H9 (cell line): ENCODE measurements around the gene FCAMR. TPM values are rescaled to one million over a fixed set of nuclear protein-coding genes. Genes with fewer than 3 reads are reported as not detected.

ENCODE experiments used
- DNase-seq: peaks from one replicate; pipeline ENCODE4 v3.0.0-alpha.2; 2017
- H2AFZ ChIP-seq: one replicate; pipeline ENCODE4 v1.6.1; 2013; ENCODE audit warnings: mild to moderate bottlenecking, low read length, control low read depth, moderate library complexity
- H2AK5ac ChIP-seq: 2 replicates; pipeline ENCODE4 v1.6.1; 2013; ENCODE audit warnings: low read length, control low read depth, mixed read lengths; ENCODE audit not compliant: insufficient read length
- H2BK120ac ChIP-seq: one replicate; pipeline ENCODE4 v1.6.1; 2013; ENCODE audit warnings: low read depth, mild to moderate bottlenecking, low read length, control low read depth, inconsistent platforms; ENCODE audit not compliant: poor library complexity, severe bottlenecking
- H2BK12ac ChIP-seq: 2 replicates; pipeline ENCODE4 v1.6.1; 2013; ENCODE audit warnings: low read length, control low read depth, mixed read lengths, low read depth; ENCODE audit not compliant: insufficient read length
- H2BK15ac ChIP-seq: 2 replicates; pipeline ENCODE4 v1.6.1; 2013; ENCODE audit warnings: low read depth, low read length, control low read depth
- H2BK20ac ChIP-seq: one replicate; pipeline ENCODE4 v1.6.1; 2013; ENCODE audit warnings: low read depth, mild to moderate bottlenecking, low read length, control low read depth, inconsistent platforms; ENCODE audit not compliant: poor library complexity, severe bottlenecking
- H2BK5ac ChIP-seq: 2 replicates; pipeline ENCODE4 v1.6.1; 2013; ENCODE audit warnings: low read length, control low read depth, mixed read lengths; ENCODE audit not compliant: insufficient read length
- H3K14ac ChIP-seq: 2 replicates; pipeline ENCODE4 v1.6.1; 2013; ENCODE audit warnings: low read length, control low read depth; ENCODE audit not compliant: insufficient read depth
- H3K18ac ChIP-seq: 2 replicates; pipeline ENCODE4 v1.6.1; 2013; ENCODE audit warnings: low read depth, mild to moderate bottlenecking, mixed read lengths, low read length, control low read depth; ENCODE audit not compliant: insufficient read length
- H3K23ac ChIP-seq: 2 replicates; pipeline ENCODE4 v1.6.1; 2013; ENCODE audit warnings: low read length, control low read depth, mixed read lengths, low read depth; ENCODE audit not compliant: insufficient read length
- H3K23me2 ChIP-seq: 2 replicates; pipeline ENCODE4 v1.6.1; 2013; ENCODE audit warnings: low read depth, mild to moderate bottlenecking, mixed read lengths, low read length, control low read depth; ENCODE audit not compliant: insufficient read length, poor library complexity, severe bottlenecking
- H3K27ac ChIP-seq: 2 replicates; pipeline ENCODE4 v1.5.1; 2013; ENCODE audit warnings: low read length, control low read depth, mixed read lengths, low read depth; ENCODE audit not compliant: insufficient read length
- H3K27me3 ChIP-seq: 2 replicates; pipeline ENCODE4 v1.6.1; 2013; ENCODE audit warnings: low read length, control low read depth, inconsistent platforms; ENCODE audit not compliant: insufficient read depth
- H3K4ac ChIP-seq: 2 replicates; pipeline ENCODE4 v1.6.1; 2013; ENCODE audit warnings: low read depth, mild to moderate bottlenecking, control low read depth, inconsistent platforms, low read length, moderate library complexity
- H3K4me1 ChIP-seq: 2 replicates; pipeline ENCODE4 v1.6.1; 2013; ENCODE audit warnings: low read length, control low read depth, inconsistent platforms; ENCODE audit not compliant: insufficient read depth
- H3K4me2 ChIP-seq: 2 replicates; pipeline ENCODE4 v1.6.1; 2013; ENCODE audit warnings: low read length, control low read depth, mixed read lengths; ENCODE audit not compliant: insufficient read length, insufficient read depth
- H3K56ac ChIP-seq: 2 replicates; pipeline ENCODE4 v1.6.1; 2013; ENCODE audit warnings: low read depth, mild to moderate bottlenecking, mixed read lengths, low read length, control low read depth; ENCODE audit not compliant: insufficient read length
- H3K79me1 ChIP-seq: 2 replicates; pipeline ENCODE4 v1.6.1; 2013; ENCODE audit warnings: low read depth, mild to moderate bottlenecking, moderate library complexity, low read length, control low read depth, inconsistent platforms; ENCODE audit not compliant: insufficient read depth, poor library complexity, severe bottlenecking
- H3K79me2 ChIP-seq: 2 replicates; pipeline ENCODE4 v1.6.1; 2013; ENCODE audit warnings: low read length, control low read depth, inconsistent platforms; ENCODE audit not compliant: insufficient read depth
- H3K9ac ChIP-seq: 2 replicates; pipeline ENCODE4 v1.6.1; 2013; ENCODE audit warnings: low read length, control low read depth, mixed read lengths; ENCODE audit not compliant: insufficient read length; ENCODE audit errors: extremely low read depth
- H3K9me3 ChIP-seq: one replicate; pipeline ENCODE4 v1.6.1; 2013; ENCODE audit warnings: low read depth, low read length, inconsistent platforms; ENCODE audit not compliant: control insufficient read depth
- H3T11ph ChIP-seq: one replicate; pipeline ENCODE4 v1.6.1; 2013; ENCODE audit warnings: mild to moderate bottlenecking, low read length, control low read depth, inconsistent platforms
- H4K20me1 ChIP-seq: one replicate; pipeline ENCODE4 v1.6.1; 2013; ENCODE audit not compliant: control insufficient read depth, insufficient read length, insufficient read depth
- H4K5ac ChIP-seq: 2 replicates; pipeline ENCODE4 v1.6.1; 2013; ENCODE audit warnings: low read depth, mild to moderate bottlenecking, mixed read lengths, low read length, control low read depth; ENCODE audit not compliant: insufficient read length
- H4K8ac ChIP-seq: replicated peaks from 2 replicates; pipeline ENCODE4 v1.6.1; 2013; ENCODE audit warnings: low read length, control low read depth, mixed read lengths, low read depth; ENCODE audit not compliant: insufficient read length
- H4K91ac ChIP-seq: 2 replicates; pipeline ENCODE4 v1.6.1; 2013; ENCODE audit warnings: low read depth, mild to moderate bottlenecking, moderate library complexity, mixed read lengths, low read length, control low read depth; ENCODE audit not compliant: insufficient read length
- H3K27ac Mint-ChIP-seq, 3 experiments: 2 replicates in 2 of 3; 3 replicates in 1 of 3; pipeline ENCODE4 v1.8.0; 2020 to 2021; ENCODE audit warnings: mixed read lengths in 3 of 3, mild to moderate bottlenecking in 1 of 3, moderate library complexity in 1 of 3
- H3K27me3 Mint-ChIP-seq: 2 replicates; pipeline ENCODE4 v1.8.0; 2021; ENCODE audit warnings: low read depth, mild to moderate bottlenecking, moderate library complexity, mixed read lengths
- H3K36me3 Mint-ChIP-seq, 3 experiments: 2 replicates in 2 of 3; 3 replicates in 1 of 3; pipeline ENCODE4 v1.8.0; 2020 to 2021; ENCODE audit warnings: low read depth in 3 of 3, mixed read lengths in 3 of 3; ENCODE audit not compliant: insufficient read depth in 1 of 3
- H3K4me1 Mint-ChIP-seq, 2 experiments: 2 replicates each; pipeline ENCODE4 v1.8.0; 2020; ENCODE audit warnings: mixed read lengths in 2 of 2
- H3K4me3 Mint-ChIP-seq, 2 experiments: 2 replicates in 1 of 2; 3 replicates in 1 of 2; pipeline ENCODE4 v1.8.0; 2020 to 2021; ENCODE audit warnings: mild to moderate bottlenecking in 2 of 2, mixed read lengths in 2 of 2, moderate library complexity in 1 of 2
- H3K9me3 Mint-ChIP-seq, 2 experiments: 2 replicates in 1 of 2; 3 replicates in 1 of 2; pipeline ENCODE4 v1.8.0; 2020; ENCODE audit warnings: mild to moderate bottlenecking in 2 of 2, mixed read lengths in 2 of 2, moderate library complexity in 1 of 2
- CTCF ChIP-seq: fragments of 200-600 bp; sonication (generic); conservative IDR thresholded peaks from 3 replicates; pipeline ENCODE4 v1.8.0; 2021; ENCODE audit warnings: antibody characterized with exemption, mild to moderate bottlenecking
- WGBS: extraction: QIAGEN DNeasy Blood & Tissue Kit; methylation state at CpG from one replicate; pipeline ENCODE4 v1.1.7; 2013; ENCODE audit warnings: missing lambda C conversion rate, low lambda C conversion rate, mixed read lengths; ENCODE audit not compliant: insufficient read length; ENCODE audit errors: extremely low coverage; 5-methylcytosine and 5-hydroxymethylcytosine counted together
- total RNA-seq: library from RNA; stranded (reverse); gene quantifications from 2 replicates; pipeline ENCODE4 v1.2.1, GENCODE V29; 2021

FCAMR gene
- total RNA-seq, 1 experiment from 2014 or later, result not detected

- Histone ChIP-seq H3K23me2 (no peaks in the 10 kb centered on the region), H4K8ac (no peak overlapping the region), H2BK12ac (no peak overlapping the region), H4K20me1 (no peaks in the 10 kb centered on the region), H4K5ac (no peak overlapping the region), H3K79me2 (no peaks in the 10 kb centered on the region), H2BK120ac (no peak overlapping the region), H3K23ac (no peak overlapping the region), H3K4ac (no peak overlapping the region), H3T11ph (no peak overlapping the region), H3K79me1 (no peaks in the 10 kb centered on the region), H3K4me1 (no peaks in the 10 kb centered on the region), H3K9me3 (no peaks in the 10 kb centered on the region), H2BK15ac (no peak overlapping the region), H2BK20ac (no peak overlapping the region), H3K9ac (no peak overlapping the region), H3K4me2 (no peak overlapping the region), H2BK5ac (no peak overlapping the region), H3K18ac (no peak overlapping the region), H3K27ac (no peak overlapping the region), H2AFZ (no peak overlapping the region), H3K14ac (no peak overlapping the region), H2AK5ac (no peak overlapping the region), H4K91ac (no peak overlapping the region), H3K27me3 (no peaks in the 10 kb centered on the region; the same call in 1 of the 2 replicates), H3K56ac (no peak overlapping the region)
- Mint-ChIP-seq H3K4me1 (peaks cover 23 to 31% of the 10 kb centered on the region in 2 experiments), H3K9me3 (0 out of 5 replicates have a peak, but pooled peaks cover 0 to 2% of the 10 kb centered on the region in 2 experiments), H3K27me3 (peaks cover 16% of the 10 kb centered on the region), H3K27ac (no peak overlapping the region; a peak in 1 of 7 replicates), H3K36me3 (no peaks in the 10 kb centered on the region), H3K4me3 (no peak overlapping the region)
- no CpG with 5 or more reads among the region's 3 CpGs for WGBS
- DNase-seq, result no peak
- peak; percentile 71 for TF ChIP-seq CTCF
These were observed 9.3 kb upstream of the FCAMR start for GRCh38 chr1:206979379-206980043.
